HG02798 (cell line): ENCODE results near the gene PTK7.
"Not testable (repeated sequence)": the region's sequence is repeated elsewhere in the genome, so short reads cannot be mapped to it uniquely, and the experiment has no call there.

ENCODE experiments used
- ATAC-seq: cut with Tn5 transposase; IDR thresholded peaks from one replicate; pipeline ENCODE4 v1.9.1; 2021; ENCODE audit warnings: mild to moderate bottlenecking; ENCODE audit not compliant: unreplicated experiment, poor library complexity

Gene PTK7

DNA sequence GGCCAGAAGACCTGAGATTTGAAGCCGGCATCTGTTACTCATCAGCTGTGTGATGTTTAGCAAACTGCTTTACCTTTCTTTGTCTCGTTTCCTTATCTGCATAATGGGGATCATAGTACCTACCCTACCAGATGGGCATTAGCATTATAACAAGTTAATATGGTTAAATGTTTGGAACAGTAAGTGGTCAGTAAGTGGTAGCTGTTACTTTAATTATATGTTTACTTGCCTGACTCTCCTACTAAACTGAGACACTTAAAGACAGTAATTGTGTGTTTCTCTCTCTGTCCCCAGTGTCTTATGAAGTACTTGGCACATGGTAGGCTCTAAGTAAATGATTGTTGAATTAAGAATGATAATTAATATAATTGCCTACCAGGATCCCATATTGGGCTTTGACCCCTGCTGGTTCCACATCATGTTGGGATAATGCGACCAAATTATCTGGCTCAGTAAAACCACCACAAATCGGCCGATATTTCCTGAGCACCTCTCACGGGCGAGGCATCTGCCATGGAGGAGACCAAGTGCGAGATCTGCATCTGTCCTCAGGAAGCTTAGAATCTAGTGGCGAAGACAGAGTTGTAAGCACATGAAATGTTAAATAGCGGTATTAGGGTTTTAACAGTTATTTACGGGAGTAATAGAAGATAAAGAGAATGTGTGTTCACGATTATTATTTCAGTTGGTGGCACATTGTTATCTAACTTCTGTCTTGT is 31.4 kb downstream of the PTK7 start:
- no peak for ATAC-seq

DNA sequence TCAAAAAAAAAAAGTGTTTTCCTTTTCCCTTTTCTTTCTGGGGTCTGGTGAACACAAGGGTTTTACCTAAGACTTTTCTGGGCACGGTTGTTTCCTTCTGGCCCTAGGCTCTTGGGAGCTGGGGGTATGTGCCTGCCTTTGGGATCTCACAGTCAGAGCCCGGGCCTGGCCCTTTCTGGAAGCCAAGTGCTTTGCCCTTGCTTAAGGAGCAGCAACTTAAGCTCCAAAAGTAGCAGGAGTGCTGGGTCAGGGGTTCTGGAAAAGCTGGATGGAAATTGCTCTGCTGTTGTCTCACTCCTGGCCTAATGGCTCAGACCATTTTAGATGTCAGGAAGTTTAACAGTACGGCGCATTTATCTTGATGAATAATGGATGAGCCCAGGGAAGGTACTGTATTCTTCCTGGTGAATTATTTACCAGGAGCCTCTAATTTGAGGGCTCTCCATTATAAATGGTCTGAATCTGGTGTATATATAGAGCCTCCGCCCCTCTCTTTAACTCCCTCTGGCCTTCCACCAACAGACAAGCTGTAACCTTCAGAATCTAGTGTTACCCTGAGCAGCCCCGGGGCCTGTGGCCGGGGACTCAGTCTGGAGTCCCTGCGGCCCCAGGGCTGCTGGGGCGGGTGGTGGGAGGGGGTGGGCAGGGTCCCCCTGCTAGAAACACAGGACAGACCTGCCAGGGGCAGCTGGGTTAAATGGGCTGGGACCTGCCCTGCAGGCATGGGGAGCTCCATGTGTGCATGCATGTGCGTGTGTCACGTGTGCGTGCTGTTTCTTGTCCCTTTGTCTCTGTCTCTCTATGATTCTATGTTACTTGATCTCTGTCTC is 37.5 kb downstream of the PTK7 start:
- no peak for ATAC-seq

GRCh38 chr6:43115365-43115764 is 39.3 kb downstream of the PTK7 start:
- ATAC-seq = no peak

GRCh38 chr6:43117466-43117865 is 41.4 kb downstream of the PTK7 start:
- not testable (repeated sequence) for ATAC-seq

- ATAC-seq = no peak
These were observed 43.4 kb downstream of the PTK7 start for GRCh38 chr6:43119482-43119881.

GRCh38 chr6:43120101-43120763 is 44.1 kb downstream of the PTK7 start:
- no peak for ATAC-seq

DNA sequence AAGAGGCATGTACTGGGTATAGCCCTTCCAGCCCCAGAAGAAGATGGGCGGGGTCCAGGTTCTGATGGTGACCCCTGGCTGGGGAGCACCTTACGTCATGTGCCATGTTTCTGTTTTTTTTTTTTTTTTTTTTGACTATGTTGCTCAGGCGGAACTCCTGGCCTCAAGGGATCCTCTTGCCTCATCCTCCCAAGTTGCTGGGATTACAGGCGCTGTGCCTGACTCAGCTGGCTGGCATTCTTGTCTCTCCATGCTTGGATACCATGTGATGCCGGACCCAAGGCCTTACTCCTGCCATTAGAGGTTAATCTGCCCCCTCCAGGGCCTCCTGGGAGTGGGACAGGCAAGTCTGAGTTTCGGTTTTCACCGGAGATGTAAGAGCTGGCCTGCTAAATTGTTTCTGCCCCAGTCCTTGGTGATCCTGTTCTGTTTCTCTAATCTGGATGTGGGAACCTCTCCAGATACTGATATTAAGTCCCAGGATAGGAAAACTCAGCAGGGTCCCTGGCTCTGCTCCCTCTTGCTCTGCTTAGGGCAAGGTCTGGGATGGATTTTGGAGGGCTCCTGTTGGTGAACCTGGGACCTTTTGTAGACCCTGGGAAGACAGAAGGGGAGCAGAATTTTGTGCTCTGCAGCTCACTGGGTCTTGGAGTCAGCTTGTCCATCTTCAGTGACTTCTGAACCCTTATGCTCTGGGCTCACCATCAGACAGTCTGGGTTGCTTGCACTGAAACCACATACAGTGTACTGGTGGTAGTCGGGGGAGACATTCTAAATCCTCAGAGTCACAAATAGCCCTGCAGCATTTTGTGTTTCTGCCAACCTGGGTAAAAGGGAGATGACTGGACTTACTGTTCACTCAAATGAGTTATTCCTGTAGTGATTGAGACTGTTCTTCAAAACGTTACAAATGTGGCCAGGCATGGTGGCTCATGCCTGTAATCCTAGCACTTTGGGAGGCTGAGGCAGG is 45.1 kb downstream of the PTK7 start:
- ATAC-seq = no peak

- ATAC-seq = no peak
These were observed 46.0 kb downstream of the PTK7 start for GRCh38 chr6:43122146-43122545.

DNA sequence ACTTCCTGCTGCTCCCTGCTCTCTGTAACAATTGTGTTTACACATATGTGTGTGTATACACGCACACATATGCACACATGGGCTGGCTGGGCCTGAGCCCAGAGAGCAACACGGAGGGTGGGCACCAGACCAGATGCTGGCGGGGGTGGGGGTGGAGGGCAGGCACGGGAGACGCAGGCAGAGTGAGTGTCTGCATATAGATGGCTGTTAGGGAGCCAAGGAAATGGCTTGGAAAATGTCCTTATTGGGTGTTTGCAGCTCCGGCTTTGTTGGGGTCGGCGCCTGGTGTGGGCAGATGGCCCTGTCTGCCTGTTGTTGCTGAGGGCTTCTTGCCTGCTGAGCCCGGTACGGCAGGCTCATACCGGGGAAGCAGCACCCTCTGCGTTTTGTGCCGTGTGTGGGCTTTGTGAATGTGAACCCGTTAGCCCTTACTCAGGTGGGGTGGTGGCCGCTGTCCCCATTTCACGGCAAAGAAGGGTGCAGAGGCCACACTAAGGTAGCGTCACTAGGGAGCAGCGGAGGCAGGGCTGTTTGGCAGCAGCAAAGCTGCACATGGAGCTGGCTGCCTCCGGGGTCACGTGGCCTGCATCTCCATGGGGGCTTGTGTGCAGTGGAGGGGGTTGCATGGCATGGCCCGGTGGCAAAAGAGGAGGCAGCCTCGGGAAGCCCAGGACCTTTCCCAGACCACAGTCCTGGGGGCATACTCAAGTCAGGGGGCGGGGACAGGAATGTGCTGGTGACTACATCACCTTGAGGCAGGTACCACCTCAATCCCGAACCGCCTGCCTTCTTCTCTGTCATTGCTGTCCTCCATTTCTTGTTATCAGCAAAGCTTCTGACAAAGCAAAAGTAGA is 47.6 kb downstream of the PTK7 start:
- ATAC-seq = no peak

- no peak for ATAC-seq
These were observed 48.4 kb downstream of the PTK7 start for GRCh38 chr6:43124481-43124880.

DNA sequence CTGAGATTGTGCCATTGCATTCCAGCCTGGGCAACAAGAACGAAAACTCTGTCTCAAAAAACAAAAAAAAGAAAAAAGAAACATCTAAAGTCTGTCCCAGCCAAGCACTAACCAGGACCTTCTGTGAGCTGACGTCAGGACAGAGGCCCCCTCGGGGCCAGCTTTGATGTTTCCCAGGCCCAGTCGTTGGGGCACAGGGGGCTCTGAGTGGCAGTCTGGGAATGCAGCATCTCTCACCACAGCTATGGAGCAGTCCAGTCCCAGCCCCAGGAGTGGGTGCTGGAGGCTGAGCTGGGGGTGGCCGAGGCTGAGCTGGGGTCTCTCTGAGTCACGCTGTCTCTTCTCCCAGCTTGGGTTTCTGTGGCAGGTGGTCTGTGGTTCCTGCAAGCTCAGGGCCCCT is 49.0 kb downstream of the PTK7 start:
- no peak for ATAC-seq

DNA sequence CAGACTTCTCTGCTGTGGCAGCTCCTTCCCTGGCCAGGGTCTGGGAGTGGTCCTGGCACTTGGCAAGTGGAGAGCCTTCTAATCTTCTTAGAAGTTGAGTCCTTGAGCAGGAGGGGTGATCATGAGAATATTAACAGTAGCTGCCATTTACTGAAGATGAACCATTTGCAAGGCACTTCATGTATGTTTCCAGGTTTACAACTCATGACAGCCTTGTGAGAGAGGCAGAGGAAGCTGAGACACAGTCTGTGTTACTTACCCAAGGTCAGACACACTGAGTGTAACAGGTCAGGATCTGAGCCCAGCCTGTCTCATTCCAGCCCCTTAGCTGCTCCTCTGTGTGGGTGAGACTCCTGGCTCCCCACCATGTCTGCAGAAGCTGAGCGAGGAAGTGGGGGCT is 49.4 kb downstream of the PTK7 start:
- ATAC-seq = no peak

DNA sequence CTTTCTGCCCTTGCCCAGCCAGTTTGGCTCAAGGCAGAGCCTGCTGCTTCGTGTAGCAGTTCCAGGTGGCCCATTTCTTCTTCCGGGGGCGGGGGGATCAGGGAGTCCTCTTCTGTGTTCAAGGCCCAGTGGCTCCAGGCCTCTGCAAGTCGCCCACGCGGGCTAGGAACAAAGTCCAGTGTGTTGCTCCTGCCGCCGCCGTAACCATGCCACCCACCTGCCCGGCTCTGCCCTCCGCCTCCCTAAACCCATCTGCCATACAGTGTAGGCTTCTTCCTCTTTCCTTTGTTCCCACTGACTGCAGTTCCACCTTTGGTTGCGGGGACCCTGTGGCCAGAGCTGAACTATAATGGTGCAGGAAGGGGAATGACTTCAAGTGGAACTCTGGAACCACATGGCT is 51.1 kb downstream of the PTK7 start:
- ATAC-seq = no peak

DNA sequence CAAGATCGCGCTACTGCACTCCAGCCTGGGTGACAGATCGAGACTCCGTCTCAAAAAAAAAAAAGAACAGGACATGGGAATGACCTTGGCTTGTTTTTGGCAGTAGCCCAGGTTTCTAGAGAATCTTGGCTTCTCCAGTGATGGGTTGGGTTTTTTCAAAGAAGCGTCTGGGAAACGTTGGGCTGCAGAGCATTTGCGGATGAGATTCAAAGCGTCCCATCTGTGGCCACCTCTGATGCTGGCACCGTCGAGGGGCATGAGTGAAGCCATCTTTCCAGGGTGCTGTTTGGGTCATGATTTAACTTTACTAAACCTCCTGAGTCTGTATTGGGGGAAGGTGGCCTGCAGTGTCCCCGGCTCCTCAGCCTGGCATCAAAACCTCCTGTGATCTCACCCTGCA is 51.8 kb downstream of the PTK7 start:
- no peak for ATAC-seq

DNA sequence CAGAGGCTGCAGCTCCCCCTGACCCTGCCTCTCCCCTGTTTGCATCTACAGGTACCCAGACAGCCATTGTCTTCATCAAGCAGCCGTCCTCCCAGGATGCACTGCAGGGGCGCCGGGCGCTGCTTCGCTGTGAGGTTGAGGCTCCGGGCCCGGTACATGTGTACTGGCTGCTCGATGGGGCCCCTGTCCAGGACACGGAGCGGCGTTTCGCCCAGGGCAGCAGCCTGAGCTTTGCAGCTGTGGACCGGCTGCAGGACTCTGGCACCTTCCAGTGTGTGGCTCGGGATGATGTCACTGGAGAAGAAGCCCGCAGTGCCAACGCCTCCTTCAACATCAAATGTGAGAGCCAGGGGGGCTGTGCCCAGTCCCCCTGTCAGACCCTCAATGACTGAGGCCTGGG is 52.8 kb downstream of the PTK7 start:
- no peak for ATAC-seq

- ATAC-seq = no peak
These were observed 53.5 kb downstream of the PTK7 start for GRCh38 chr6:43129434-43130194.

DNA sequence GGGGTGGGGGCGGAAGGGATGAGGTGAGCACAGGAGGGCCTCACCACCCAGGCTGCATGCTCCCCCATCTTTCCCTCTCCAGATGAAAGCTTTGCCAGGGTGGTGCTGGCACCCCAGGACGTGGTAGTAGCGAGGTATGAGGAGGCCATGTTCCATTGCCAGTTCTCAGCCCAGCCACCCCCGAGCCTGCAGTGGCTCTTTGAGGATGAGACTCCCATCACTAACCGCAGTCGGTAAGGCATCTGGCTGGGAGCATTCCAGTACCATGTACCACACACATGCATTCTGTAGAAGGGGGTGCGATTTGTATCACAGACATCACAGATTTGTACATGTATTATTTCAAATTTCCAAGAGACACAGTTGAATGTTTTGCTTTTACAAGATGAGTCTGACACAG is 54.3 kb downstream of the PTK7 start:
- no peak for ATAC-seq

- ATAC-seq = not testable (repeated sequence)
These were observed 55.3 kb downstream of the PTK7 start for GRCh38 chr6:43131379-43131778.

GRCh38 chr6:43138267-43138666 is 62.2 kb downstream of the PTK7 start:
- ATAC-seq = no peak
